ENCODE data around the gene PKNOX2.

DNA sequence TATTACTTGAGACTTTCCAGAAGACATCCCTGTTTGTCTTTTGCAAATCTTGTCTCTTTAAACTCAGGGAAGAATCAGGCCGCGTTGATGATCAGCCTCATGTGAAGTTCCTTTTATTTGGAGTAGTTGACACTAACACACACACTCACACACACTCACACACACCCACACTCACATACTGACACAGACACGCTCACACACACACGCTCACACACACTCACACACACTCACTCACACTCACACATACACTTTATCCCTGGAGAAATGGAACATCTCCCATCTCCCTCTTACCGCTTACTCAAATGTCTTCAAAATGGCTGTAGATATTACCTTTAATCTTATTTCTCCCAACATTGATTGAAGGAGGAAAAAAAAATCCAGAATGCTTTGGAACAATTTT, 129.0 kb downstream of the PKNOX2 start:
- TF ChIP-seq, protein P1, sequence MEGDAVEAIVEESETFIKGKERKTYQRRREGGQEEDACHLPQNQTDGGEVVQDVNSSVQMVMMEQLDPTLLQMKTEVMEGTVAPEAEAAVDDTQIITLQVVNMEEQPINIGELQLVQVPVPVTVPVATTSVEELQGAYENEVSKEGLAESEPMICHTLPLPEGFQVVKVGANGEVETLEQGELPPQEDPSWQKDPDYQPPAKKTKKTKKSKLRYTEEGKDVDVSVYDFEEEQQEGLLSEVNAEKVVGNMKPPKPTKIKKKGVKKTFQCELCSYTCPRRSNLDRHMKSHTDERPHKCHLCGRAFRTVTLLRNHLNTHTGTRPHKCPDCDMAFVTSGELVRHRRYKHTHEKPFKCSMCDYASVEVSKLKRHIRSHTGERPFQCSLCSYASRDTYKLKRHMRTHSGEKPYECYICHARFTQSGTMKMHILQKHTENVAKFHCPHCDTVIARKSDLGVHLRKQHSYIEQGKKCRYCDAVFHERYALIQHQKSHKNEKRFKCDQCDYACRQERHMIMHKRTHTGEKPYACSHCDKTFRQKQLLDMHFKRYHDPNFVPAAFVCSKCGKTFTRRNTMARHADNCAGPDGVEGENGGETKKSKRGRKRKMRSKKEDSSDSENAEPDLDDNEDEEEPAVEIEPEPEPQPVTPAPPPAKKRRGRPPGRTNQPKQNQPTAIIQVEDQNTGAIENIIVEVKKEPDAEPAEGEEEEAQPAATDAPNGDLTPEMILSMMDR (IDR thresholded peaks at IDR 0.05 in 2 of 3, conservative IDR thresholded peaks at IDR 0.05 in 1 of 3; ENCODE audit: insufficient read depth in 2 of 3, low read depth in 1 of 3, low read length in 3 of 3): no peak
- no peak for TF ChIP-seq YY1 (IDR thresholded peaks at IDR 0.05; ENCODE audit: borderline replicate concordance in 1 of 3, control insufficient read depth in 1 of 3, extremely low read depth in 1 of 3, insufficient read depth in 3 of 3, insufficient read length in 1 of 3, insufficient replicate concordance in 2 of 3, low read depth in 1 of 3, low read length in 2 of 3)
- no peak for TF ChIP-seq ZBTB17 (CRISPR knock-in tag; IDR thresholded peaks at IDR 0.05)
- TF ChIP-seq FOXP1 (CRISPR knock-in tag; IDR thresholded peaks at IDR 0.05): no peak
- TF ChIP-seq, protein P2, sequence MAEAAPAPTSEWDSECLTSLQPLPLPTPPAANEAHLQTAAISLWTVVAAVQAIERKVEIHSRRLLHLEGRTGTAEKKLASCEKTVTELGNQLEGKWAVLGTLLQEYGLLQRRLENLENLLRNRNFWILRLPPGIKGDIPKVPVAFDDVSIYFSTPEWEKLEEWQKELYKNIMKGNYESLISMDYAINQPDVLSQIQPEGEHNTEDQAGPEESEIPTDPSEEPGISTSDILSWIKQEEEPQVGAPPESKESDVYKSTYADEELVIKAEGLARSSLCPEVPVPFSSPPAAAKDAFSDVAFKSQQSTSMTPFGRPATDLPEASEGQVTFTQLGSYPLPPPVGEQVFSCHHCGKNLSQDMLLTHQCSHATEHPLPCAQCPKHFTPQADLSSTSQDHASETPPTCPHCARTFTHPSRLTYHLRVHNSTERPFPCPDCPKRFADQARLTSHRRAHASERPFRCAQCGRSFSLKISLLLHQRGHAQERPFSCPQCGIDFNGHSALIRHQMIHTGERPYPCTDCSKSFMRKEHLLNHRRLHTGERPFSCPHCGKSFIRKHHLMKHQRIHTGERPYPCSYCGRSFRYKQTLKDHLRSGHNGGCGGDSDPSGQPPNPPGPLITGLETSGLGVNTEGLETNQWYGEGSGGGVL (CRISPR knock-in tag; IDR thresholded peaks at IDR 0.05): no peak
